NCI-H2227 treated with DMSO at 0.1 percent for 48 hours (cell line): Measurements from ENCODE around the gene FEN1.

ENCODE experiments used
- DNase-seq: peaks from one replicate; lab custom pipeline; 2025; lab: John Stamatoyannopoulos, UW

Gene FEN1

GRCh38 chr11:61757213-61757862 lies 35.4 kb upstream of the FEN1 start:
- no peak for DNase-seq

GRCh38 chr11:61760946-61761345 lies 31.8 kb upstream of the FEN1 start:
- no peak for DNase-seq

DNA sequence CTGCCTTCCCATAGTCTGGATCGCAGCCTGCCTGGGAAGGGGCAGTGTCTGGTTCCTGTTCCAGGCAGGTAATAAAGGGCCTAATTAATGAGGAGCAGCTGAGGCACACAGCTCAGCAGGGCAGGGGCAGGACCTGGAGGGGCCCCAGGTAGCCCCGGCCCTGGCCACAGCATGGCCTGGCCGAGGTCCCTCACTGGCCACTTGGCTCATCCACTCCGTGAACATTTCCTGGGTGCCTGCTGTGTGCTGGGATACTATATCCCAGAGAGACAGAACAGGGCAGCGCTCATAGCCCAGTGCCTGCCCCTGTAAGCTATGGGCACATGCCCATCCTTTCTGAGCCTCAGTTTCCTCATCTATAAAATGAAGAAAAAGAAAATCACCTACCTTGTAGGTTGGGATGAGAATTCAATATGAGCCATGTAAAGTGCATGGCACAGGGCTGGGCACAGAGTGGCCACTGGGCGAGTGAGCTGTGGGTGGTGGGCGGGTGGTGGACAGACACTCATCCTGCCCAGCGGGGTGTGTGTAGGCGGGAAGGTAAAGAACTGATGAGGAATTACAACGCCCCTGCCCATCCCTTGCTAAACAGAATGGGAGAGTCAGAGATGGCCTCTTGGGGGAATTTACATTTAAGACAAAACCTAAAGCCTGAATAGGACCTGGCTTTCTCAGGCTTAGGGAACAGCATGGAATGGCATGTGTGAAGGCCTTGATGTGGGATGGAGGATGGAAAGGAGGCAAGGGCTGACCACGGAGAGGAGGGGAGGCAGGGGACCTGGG lies 31.1 kb upstream of the FEN1 start:
- DNase-seq = no peak

- DNase-seq = no peak
These were observed 30.5 kb upstream of the FEN1 start for GRCh38 chr11:61762223-61762615.

DNA sequence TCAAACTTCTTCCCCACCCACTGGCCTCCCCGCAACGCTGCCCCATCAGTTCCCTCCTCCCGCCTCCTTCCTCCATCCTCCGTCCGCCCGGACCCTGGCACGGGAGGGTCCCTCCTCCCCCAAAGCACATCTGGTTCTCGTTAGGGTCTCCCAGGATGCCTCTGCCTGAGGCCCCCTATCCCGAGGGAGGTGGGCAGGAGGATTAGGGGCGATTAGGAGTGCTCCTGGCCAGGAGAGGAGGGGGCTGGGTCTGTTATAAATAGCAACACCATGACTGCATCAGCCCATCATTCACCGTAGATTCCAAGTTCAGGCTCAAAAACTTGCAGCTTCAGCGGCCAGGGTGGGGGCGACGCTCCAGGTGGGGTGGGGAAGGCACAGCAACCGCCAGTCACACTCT lies 29.9 kb upstream of the FEN1 start:
- DNase-seq = no peak

- DNase-seq = no peak
These were observed 28.6 kb upstream of the FEN1 start for GRCh38 chr11:61763930-61764605.

- no peak for DNase-seq
These were observed 28.0 kb upstream of the FEN1 start for GRCh38 chr11:61764606-61765260.

GRCh38 chr11:61765550-61766253 lies 27.0 kb upstream of the FEN1 start:
- no peak for DNase-seq

DNA sequence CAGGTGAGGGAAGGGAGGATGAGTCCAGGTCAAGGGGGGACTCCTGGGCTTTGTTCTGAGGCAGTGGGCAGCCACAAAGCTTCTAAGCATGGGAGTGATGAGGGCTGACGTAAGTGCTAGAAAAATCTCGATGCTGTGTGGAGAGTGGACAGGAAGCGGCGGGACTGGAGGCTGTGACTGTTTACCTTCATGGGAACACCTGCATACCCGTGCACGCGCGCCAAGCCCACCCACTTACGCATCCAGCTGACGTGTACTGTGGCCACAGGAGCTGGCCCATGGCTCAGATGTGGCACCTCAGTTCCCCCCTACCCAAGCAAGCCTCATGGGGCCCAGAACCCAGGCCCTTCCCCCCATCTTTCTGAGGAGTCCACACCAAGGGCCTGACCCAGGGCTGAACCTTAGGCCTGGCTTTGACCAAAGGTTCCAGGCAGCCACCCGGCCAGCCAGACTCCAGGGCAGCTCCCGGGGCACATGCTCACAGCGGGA lies 26.3 kb upstream of the FEN1 start:
- DNase-seq = no peak

- DNase-seq = no peak
These were observed 24.2 kb upstream of the FEN1 start for GRCh38 chr11:61768376-61769076.

DNA sequence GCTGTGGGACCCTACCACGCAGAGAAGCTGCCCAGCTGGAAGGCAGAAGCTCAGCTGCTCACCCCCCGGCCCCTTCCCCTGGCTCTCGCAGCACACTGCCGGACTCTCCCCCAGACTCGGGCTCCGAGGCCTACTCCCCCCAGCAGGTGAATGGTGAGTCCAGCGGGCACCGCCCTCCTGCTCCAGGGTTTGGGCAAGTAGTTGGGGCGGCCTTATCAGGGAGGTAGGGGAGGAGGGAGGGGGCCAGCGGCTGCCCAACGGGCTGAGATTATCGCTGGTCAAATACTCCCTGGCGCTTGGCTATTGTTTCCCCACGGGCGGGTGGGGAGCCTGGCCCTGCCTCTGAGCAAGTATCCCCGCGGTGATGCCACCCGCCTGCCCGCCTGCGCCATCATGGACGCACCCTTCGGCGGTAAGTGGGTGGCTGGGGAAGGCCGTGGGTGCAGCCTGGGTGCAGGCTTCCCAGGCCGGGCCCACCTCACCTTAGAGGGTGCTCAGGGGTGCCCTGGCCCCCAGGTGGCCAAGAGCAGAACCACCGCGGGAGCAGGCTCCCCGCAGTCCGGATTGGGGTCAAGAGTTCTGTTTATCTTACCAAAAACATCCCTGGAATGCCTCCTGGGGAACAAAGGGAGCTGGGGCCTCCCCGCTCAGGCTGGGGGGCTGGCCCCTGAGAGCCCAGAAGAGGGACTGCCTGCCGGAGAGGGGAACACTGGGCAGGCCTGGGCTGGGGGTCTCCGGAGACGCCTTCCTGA lies 23.4 kb upstream of the FEN1 start:
- DNase-seq = no peak

GRCh38 chr11:61769946-61770683 lies 22.6 kb upstream of the FEN1 start:
- no peak for DNase-seq

GRCh38 chr11:61771195-61771894 lies 21.4 kb upstream of the FEN1 start:
- no peak for DNase-seq

DNA sequence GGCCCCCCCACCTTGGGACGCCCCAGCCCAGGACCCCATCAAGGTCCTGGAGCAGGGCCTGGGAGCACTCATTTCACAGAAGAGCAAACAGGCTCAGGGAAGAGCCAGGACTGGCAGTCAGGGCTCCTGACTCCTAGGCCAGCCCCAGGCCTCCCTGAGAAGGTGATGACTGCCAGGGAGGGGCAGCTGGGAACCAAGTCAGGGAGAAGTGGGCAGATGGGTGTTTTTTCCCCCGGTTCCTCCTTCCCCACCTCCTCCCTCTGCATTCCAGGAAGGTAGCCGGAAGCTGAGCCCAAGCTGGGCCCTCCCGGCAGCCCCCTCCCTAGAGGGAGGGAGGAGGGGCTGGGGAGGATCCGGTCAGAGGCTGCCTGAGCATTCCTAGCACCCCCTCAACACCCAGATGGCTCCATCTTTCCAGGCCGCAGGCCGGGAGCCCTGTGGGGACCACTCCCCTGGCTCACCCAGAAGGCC lies 20.7 kb upstream of the FEN1 start:
- DNase-seq = no peak

DNA sequence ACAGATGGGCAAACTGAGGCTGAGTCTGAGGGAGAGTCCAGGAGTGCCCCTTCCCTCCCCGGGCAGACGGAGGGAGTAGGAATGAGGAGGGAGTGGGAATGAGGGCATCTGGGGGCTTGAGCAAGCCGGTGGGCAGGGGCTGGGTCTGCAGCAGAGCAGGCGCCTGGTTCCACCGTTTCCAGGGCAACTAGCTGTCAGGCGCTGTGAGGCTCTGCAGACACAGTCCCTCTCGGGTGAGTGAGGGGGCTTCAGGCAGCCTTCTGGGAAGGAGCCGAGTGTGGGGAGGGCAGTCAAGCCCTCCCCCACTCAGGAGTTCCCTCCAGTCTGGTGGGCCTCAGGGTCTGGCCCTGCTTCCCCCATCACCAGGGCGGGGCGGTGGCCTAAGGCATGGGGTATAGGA lies 19.4 kb upstream of the FEN1 start:
- DNase-seq = no peak

- DNase-seq = no peak
These were observed 18.9 kb upstream of the FEN1 start for GRCh38 chr11:61773809-61774208.

DNA sequence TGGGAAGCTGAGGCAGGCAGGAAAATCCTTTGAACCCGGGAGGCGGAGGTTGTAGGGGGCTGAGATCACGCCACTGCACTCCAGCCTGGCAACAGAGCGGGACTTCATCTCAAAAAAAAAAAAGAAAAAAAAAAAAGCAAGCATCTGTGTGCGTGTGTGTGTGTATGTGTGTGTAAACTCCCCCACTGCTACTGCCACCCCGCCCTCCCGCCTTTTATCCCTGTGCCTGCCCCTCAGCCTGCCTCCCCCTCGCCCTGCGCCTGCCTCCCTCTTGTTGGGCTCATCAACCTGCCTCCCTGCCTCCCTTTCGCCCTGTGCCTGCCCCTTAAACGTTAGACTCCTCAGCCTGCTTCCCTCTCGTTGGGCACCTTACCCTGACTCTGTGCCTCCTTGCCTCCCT lies 18.3 kb upstream of the FEN1 start:
- DNase-seq = no peak

- no peak for DNase-seq
These were observed 17.6 kb upstream of the FEN1 start for GRCh38 chr11:61775106-61775505.
